ENCODE data around the gene PRKCH.

PRKCH gene

DNA sequence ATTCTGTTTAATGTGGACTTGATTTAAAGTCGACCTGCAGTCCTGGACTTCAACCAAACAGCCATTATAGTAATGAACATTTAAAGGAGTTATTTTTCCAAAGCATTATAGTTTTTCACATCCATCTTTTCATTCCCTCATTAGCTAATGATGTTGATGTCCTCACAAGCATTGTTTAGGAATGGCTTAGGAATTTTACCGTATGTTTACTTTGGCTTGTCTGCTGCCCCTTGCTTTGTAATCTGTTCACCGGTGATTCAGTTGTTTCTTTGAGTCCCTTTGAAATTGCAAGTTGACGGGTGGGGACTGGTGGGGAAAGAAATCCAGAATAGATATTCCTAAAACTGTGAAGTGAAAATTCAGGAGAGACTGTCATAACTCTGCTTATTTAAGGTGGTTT lies 25.4 kb downstream of the PRKCH start:
- no peak overlapping the region for H2BK120ac ChIP-seq (ENCODE audit: low read depth, low read length)
- H3K56ac ChIP-seq (ENCODE audit: low read length), result no peak overlapping the region
- WGBS (ENCODE audit: extremely low coverage, insufficient coverage, low lambda C conversion rate), result no CpG with 5 or more reads among the region's 4 CpGs

DNA sequence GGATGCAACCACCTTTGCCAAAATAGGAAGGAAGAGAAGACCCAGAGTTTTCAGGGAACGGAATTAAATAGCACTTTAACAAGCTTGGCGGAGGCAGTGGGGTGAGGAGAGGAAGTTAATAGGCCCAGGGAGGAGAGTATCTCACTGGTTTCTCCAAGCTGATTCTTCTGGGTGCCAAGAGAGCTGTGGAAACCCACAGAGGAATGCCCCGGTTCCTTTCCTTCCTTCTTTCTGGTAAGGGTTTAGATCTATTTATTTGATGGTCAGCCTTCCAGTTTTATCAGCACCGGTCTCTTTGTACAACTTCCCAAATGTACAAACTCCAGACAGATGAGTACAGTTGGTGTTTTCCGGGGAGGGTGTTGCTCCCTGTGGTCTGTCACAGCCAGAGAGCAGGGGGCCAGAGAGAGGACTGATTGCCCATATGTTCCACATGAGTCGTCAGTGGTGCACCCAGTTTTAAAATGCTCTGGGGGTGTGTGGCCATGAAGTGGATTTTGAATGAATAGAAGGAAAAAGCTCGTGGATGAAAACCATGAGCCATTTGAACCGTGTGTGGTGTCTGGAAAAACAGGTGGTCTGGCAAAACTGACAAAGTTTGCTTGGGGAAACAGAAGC lies 26.6 kb downstream of the PRKCH start:
- no CpG with 5 or more reads among the region's 8 CpGs for WGBS (ENCODE audit: extremely low coverage, insufficient coverage, low lambda C conversion rate)
- Histone ChIP-seq H4K5ac (ENCODE audit: low read length) (no peak overlapping the region), H3K4me2 (ENCODE audit: low read length) (no peak overlapping the region), H2BK15ac (replicated peaks; ENCODE audit: low read depth) (no peak overlapping the region), H3K79me2 (ENCODE audit: control insufficient read depth, insufficient read depth, low read length) (no peaks in the 10 kb centered on the region), H3K27me3 (ENCODE audit: insufficient read depth, low read length, poor library complexity) (no peaks in the 10 kb centered on the region), H3K79me1 (ENCODE audit: low read length) (no peaks in the 10 kb centered on the region), H3K4me1 (ENCODE audit: control insufficient read depth, low read depth, low read length) (no peaks in the 10 kb centered on the region), H3K9ac (ENCODE audit: low read length) (no peak overlapping the region), H3K23ac (ENCODE audit: low read length) (no peak overlapping the region), H3K4ac (ENCODE audit: low read depth, low read length) (no peak overlapping the region), H2AK5ac (ENCODE audit: low read length) (no peak overlapping the region), H3K56ac (ENCODE audit: low read length) (no peak overlapping the region), H2BK120ac (ENCODE audit: low read depth, low read length) (no peak overlapping the region), H3K18ac (ENCODE audit: low read length) (no peak overlapping the region), H3K36me3 (ENCODE audit: control insufficient read depth, insufficient read depth, low read length) (no peaks in the 10 kb centered on the region), H2BK5ac (ENCODE audit: low read length) (no peak overlapping the region), H3K27ac (ENCODE audit: low read depth, low read length) (no peak overlapping the region), H3K4me3 (ENCODE audit: low read length) (no peak overlapping the region), H4K8ac (ENCODE audit: low read depth, low read length) (no peak overlapping the region)
- DNase-seq, result no peak

More for the DNA sequence above, 25.4 kb downstream of the PRKCH start:
- Histone ChIP-seq H3K9ac (ENCODE audit: low read length) (no peak overlapping the region), H3K4me3 (ENCODE audit: low read length) (no peak overlapping the region), H3K4me1 (ENCODE audit: control insufficient read depth, low read depth, low read length) (no peaks in the 10 kb centered on the region), H3K27ac (ENCODE audit: low read depth, low read length) (no peak overlapping the region), H3K18ac (ENCODE audit: low read length) (no peak overlapping the region), H4K8ac (ENCODE audit: low read depth, low read length) (no peak overlapping the region), H3K27me3 (ENCODE audit: insufficient read depth, low read length, poor library complexity) (no peaks in the 10 kb centered on the region), H3K36me3 (ENCODE audit: control insufficient read depth, insufficient read depth, low read length) (no peaks in the 10 kb centered on the region), H3K4me2 (ENCODE audit: low read length) (no peak overlapping the region), H3K23ac (ENCODE audit: low read length) (no peak overlapping the region), H3K79me2 (ENCODE audit: control insufficient read depth, insufficient read depth, low read length) (no peaks in the 10 kb centered on the region), H2BK15ac (replicated peaks; ENCODE audit: low read depth) (no peak overlapping the region), H3K4ac (ENCODE audit: low read depth, low read length) (no peak overlapping the region), H2BK5ac (ENCODE audit: low read length) (no peak overlapping the region), H3K79me1 (ENCODE audit: low read length) (no peaks in the 10 kb centered on the region), H2AK5ac (ENCODE audit: low read length) (no peak overlapping the region), H4K5ac (ENCODE audit: low read length) (no peak overlapping the region)
- no peak for DNase-seq

DNA sequence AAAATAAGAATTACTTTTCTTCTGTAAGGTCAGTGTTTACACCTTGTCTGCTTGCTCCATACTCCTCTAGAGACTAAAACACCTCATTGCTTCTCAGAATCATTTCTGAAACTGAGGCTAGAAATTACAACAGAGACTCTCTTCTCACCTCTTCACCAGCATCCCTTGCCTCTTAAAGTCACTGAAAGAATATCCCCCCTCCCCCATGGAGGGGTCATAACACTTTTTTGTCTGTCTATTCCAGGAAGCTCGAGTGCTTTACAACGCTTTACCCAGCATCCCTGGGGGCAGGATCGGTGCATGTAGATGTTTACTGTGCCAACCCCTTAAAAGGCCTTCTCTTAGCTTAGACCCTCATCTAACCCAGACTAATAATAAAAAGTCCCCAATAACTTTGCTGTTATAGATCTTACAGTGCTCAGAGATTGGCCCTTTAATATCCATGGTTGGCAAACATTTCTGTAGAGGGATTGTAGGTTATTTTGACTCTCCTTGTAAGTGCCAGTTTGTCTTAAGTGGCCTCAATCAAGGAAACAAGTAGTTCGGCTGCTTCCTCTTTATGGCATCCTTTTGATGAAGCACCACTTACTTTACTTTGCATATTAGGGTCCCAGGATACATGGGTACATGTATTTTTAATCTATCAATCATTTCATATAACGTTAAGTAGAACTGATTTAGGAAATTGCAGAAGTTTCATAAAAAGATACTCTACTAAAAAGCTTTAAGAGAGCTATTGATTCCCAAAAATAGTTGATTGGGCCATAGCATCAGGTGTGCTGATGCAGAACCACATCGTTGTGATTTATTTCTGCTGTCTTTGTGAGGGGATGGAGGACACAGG lies 29.3 kb downstream of the PRKCH start:
- Histone ChIP-seq H3K23ac (ENCODE audit: low read length) (no peak overlapping the region), H2BK5ac (ENCODE audit: low read length) (no peak overlapping the region), H3K79me2 (ENCODE audit: control insufficient read depth, insufficient read depth, low read length) (no peaks in the 10 kb centered on the region), H3K4ac (ENCODE audit: low read depth, low read length) (no peak overlapping the region), H3K27me3 (ENCODE audit: insufficient read depth, low read length, poor library complexity) (no peaks in the 10 kb centered on the region), H4K5ac (ENCODE audit: low read length) (no peak overlapping the region), H2AK5ac (ENCODE audit: low read length) (no peak overlapping the region), H3K9ac (ENCODE audit: low read length) (no peak overlapping the region), H3K4me3 (ENCODE audit: low read length) (no peak overlapping the region), H3K4me1 (ENCODE audit: control insufficient read depth, low read depth, low read length) (no peaks in the 10 kb centered on the region), H2BK15ac (replicated peaks; ENCODE audit: low read depth) (no peak overlapping the region), H2BK120ac (ENCODE audit: low read depth, low read length) (no peak overlapping the region), H3K56ac (ENCODE audit: low read length) (no peak overlapping the region), H3K27ac (ENCODE audit: low read depth, low read length) (no peak overlapping the region), H4K8ac (ENCODE audit: low read depth, low read length) (peak overlapping the region; percentile 0), H3K36me3 (ENCODE audit: control insufficient read depth, insufficient read depth, low read length) (no peaks in the 10 kb centered on the region), H3K18ac (ENCODE audit: low read length) (no peak overlapping the region), H3K4me2 (ENCODE audit: low read length) (no peak overlapping the region), H3K79me1 (ENCODE audit: low read length) (no peaks in the 10 kb centered on the region)
- DNase-seq, result no peak
- WGBS (ENCODE audit: extremely low coverage, insufficient coverage, low lambda C conversion rate), result no CpG with 5 or more reads among the region's 6 CpGs

DNA sequence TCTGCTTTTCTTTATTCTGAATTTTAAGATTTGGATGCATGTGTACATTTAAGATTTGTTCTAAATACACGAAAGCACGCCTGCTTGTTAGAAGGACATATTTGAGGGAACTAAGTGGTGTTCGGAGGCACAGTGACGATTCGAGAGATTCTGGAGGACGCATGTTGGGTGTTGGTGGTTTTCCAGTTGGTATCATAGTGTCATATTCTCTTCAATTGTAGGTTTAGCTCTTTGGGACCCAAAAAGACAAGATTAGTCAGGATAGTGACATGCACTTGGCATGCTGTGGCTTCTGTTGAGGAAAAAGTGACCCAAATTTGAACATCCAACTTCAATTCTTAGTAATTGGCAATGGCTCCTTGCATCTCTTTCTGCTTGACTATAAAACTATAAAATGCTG lies 30.1 kb downstream of the PRKCH start:
- Histone ChIP-seq H3K79me2 (ENCODE audit: control insufficient read depth, insufficient read depth, low read length) (no peaks in the 10 kb centered on the region), H3K36me3 (ENCODE audit: control insufficient read depth, insufficient read depth, low read length) (no peaks in the 10 kb centered on the region), H3K4me2 (ENCODE audit: low read length) (no peak overlapping the region), H4K5ac (ENCODE audit: low read length) (no peak overlapping the region), H3K27me3 (ENCODE audit: insufficient read depth, low read length, poor library complexity) (no peaks in the 10 kb centered on the region), H3K56ac (ENCODE audit: low read length) (no peak overlapping the region), H3K18ac (ENCODE audit: low read length) (no peak overlapping the region), H3K9ac (ENCODE audit: low read length) (no peak overlapping the region), H3K79me1 (ENCODE audit: low read length) (no peaks in the 10 kb centered on the region), H2BK5ac (ENCODE audit: low read length) (no peak overlapping the region), H2BK120ac (ENCODE audit: low read depth, low read length) (no peak overlapping the region), H3K4me1 (ENCODE audit: control insufficient read depth, low read depth, low read length) (no peaks in the 10 kb centered on the region), H3K4me3 (ENCODE audit: low read length) (no peak overlapping the region), H3K4ac (ENCODE audit: low read depth, low read length) (no peak overlapping the region), H3K23ac (ENCODE audit: low read length) (no peak overlapping the region), H2BK15ac (replicated peaks; ENCODE audit: low read depth) (no peak overlapping the region), H2AK5ac (ENCODE audit: low read length) (no peak overlapping the region), H3K27ac (ENCODE audit: low read depth, low read length) (no peak overlapping the region), H4K8ac (ENCODE audit: low read depth, low read length) (no peak overlapping the region)
- no peak for DNase-seq
- no CpG with 5 or more reads among the region's 6 CpGs for WGBS (ENCODE audit: extremely low coverage, insufficient coverage, low lambda C conversion rate)

DNA sequence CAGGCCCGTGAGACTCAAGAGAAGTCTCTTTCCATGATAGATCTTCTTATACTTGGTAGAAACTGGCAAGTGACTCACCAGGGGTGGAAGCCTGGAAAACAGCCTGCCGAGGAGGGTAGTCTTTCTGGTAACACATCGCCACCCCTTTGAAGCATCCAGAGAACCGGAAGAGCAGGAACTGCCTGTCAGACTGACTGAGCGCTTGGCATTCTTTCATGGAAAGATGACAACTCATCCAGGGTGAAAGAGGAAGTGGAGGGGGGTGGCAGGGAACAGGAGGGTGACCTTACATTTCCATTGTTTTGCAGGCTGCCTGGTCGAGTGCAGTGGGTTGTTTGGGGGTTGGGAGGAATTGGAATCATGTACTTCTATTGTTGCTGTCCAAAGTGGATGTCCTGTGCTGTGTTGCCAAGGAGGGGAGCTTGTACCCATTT lies 34.5 kb downstream of the PRKCH start:
- DNase-seq, result peak; percentile 98
- peak overlapping the region; percentile 61 for H3K18ac ChIP-seq (ENCODE audit: low read length)

More for the DNA sequence above, 34.5 kb downstream of the PRKCH start:
- no peaks in the 10 kb centered on the region for H3K27me3 ChIP-seq (ENCODE audit: insufficient read depth, low read length, poor library complexity)
- peaks cover 6% of the 10 kb centered on the region for H3K4me1 ChIP-seq (ENCODE audit: control insufficient read depth, low read depth, low read length)
- H3K79me1 ChIP-seq (ENCODE audit: low read length), result no peaks in the 10 kb centered on the region
- no peak overlapping the region for H3K56ac ChIP-seq (ENCODE audit: low read length)
- no peak overlapping the region for H3K4ac ChIP-seq (ENCODE audit: low read depth, low read length)
- H2BK15ac ChIP-seq (replicated peaks; ENCODE audit: low read depth), result no peak overlapping the region
- H3K23ac ChIP-seq (ENCODE audit: low read length), result no peak overlapping the region
- H4K8ac ChIP-seq (ENCODE audit: low read depth, low read length), result no peak overlapping the region
- H2BK5ac ChIP-seq (ENCODE audit: low read length), result no peak overlapping the region
- H3K36me3 ChIP-seq (ENCODE audit: control insufficient read depth, insufficient read depth, low read length), result no peaks in the 10 kb centered on the region
- no peak overlapping the region for H2AK5ac ChIP-seq (ENCODE audit: low read length)
- no CpG with 5 or more reads among the region's 6 CpGs for WGBS (ENCODE audit: extremely low coverage, insufficient coverage, low lambda C conversion rate)
- H4K5ac ChIP-seq (ENCODE audit: low read length), result no peak overlapping the region
- no peak overlapping the region for H3K9ac ChIP-seq (ENCODE audit: low read length)
- no peaks in the 10 kb centered on the region for H3K79me2 ChIP-seq (ENCODE audit: control insufficient read depth, insufficient read depth, low read length)
- peak overlapping the region; percentile 3 for H3K27ac ChIP-seq (ENCODE audit: low read depth, low read length)
- no peak overlapping the region for H2BK120ac ChIP-seq (ENCODE audit: low read depth, low read length)
- H3K4me2 ChIP-seq (ENCODE audit: low read length), result no peak overlapping the region
- H3K4me3 ChIP-seq (ENCODE audit: low read length), result no peak overlapping the region
